ENCODE data around the gene GNA12. TPM values are rescaled to one million over a fixed set of nuclear protein-coding genes. Genes with fewer than 3 reads are reported as not detected.

GNA12 gene
- total RNA-seq, 1 donor from 2014 or later, result 47.2 TPM

DNA sequence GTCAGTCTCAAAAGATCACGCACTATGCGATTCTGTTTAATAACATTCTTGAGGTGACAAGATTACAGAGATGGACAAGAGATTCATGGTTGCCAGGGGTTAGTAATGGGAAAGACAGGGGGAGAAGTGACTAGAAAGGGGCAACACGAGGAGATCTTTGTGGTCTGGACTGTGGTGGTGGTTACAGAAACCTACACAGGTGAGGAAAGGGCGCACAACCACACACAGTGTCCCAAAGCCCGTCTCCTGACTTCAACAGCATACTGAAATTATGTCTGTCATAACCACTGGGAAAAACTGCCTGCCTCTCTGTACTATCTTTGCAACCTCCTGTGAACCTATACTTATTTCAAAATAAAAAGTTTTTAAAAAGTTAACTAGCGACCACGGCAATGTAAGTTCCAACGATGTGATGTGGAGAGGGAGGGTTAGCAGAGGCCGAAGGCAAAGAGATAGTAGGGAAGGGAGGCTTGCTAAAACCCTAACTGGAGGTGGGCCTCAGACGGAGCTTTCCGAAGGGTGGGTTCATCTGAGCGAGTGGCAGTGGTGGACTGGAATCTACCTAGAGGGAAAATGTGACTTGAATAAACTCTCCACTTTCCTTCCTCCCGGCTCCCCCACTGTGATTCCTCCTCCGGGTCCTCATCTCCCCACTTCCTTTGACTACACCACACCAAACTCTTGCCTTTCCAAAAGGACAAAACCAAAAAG lies 43.7 kb downstream of the GNA12 start:
- intact Hi-C loops (cut with DNase I), result no loop called here
- Histone ChIP-seq H3K27me3 (no peaks in the 10 kb centered on the region), H3K4me3 (no peak overlapping the region), H3K27ac (no peak overlapping the region), H3K9me3 (no peaks in the 10 kb centered on the region), H3K4me1 (peaks cover 29% of the 10 kb centered on the region), H3K36me3 (no peaks in the 10 kb centered on the region)
- TF ChIP-seq, protein P1, sequence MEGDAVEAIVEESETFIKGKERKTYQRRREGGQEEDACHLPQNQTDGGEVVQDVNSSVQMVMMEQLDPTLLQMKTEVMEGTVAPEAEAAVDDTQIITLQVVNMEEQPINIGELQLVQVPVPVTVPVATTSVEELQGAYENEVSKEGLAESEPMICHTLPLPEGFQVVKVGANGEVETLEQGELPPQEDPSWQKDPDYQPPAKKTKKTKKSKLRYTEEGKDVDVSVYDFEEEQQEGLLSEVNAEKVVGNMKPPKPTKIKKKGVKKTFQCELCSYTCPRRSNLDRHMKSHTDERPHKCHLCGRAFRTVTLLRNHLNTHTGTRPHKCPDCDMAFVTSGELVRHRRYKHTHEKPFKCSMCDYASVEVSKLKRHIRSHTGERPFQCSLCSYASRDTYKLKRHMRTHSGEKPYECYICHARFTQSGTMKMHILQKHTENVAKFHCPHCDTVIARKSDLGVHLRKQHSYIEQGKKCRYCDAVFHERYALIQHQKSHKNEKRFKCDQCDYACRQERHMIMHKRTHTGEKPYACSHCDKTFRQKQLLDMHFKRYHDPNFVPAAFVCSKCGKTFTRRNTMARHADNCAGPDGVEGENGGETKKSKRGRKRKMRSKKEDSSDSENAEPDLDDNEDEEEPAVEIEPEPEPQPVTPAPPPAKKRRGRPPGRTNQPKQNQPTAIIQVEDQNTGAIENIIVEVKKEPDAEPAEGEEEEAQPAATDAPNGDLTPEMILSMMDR (IDR thresholded peaks at IDR 0.05), result no peak
- ATAC-seq (no peak), DNase-seq (no peak)

DNA sequence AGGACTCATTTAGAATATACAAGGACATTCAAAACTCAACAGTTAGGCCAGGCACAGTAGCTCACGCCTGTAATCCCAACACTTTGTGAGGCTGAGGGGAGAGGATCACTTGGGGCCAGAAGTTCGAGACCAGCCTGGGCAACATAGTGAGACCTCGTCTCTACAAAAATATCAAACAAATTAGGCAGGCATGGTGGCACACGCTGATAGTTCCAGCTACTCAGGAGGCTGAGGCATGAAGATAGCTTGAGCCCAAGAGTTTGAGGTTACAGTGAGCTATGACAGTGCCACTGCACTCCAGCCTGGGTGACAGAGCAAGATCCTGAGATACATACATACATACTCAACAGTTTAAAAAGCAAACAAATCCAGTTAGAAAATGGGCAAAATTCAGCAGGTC lies 44.9 kb downstream of the GNA12 start:
- no peak for DNase-seq
- TF ChIP-seq, protein P1 (IDR thresholded peaks at IDR 0.05), result no peak
- Histone ChIP-seq H3K9me3 (no peaks in the 10 kb centered on the region), H3K27me3 (no peaks in the 10 kb centered on the region), H3K27ac (no peak overlapping the region), H3K4me3 (no peak overlapping the region), H3K4me1 (peaks cover 29% of the 10 kb centered on the region), H3K36me3 (peaks cover 6% of the 10 kb centered on the region)
- no peak for ATAC-seq
- intact Hi-C loops (cut with DNase I), result no loop called here

DNA sequence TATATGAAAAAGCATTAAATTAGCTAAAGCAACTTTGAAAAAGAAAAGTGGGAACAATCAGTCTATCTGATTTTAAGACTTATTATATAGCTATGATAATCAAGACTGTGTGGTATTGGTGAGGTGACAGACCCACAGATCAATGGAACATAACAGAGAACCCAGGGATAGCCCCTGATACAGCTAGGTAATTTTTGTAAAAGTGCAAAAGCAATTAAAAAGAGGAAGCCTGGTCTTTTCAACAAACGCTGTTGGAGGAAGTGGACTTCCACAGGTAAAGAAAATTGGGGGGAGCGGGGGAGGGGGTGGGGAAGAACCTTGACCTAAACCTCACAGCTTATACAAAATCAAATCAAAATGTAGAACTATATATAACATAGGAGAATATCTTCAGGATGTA lies 45.4 kb downstream of the GNA12 start:
- H3K27me3 ChIP-seq, result no peaks in the 10 kb centered on the region

DNA sequence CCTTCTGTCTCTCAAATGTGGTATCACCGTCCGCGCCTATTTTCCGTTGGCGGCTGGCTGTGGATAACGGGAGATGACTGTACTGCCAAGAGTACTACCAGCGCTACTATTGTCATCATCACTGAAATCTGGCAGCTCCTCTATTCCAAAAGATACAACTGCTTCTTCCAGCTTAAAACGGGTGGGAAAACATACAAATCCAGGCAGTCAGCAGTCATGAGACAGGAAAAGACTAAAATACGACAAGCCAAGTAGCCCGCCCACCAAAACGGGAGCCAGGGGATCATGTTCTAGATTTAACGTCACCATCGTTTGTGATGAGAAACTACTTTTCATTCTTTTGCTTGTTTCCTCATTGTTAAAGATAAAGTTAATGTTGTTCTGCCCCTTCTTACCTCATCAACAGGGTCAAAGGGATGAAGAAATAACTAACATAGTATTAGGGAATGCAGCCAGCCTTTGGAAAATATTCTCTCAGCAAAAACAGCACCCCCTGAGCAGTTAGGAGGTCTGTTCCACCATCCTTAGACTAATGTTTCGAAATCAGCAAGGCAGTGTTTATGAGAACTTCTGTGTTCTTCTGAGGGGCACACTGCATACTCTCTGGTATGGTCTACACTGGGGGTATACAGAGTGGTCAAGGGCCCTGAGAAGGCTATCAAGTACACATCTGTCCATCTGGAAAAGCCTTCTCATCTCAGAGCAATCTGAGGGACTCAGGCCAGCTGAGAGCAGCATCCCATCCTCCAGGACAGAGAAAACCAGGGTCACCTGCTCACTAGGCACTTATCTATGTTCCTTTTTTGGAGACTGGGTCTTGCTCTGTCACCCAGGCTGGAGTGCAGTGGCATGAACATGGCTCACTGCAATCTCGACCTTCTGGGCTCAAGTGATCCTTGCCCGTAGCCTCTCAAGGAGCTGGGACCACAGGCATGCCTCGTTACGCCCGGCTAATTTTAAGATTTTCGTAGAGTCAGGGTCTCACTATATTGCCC lies 47.5 kb downstream of the GNA12 start:
- TF ChIP-seq, protein P1 (IDR thresholded peaks at IDR 0.05), result no peak
- Histone ChIP-seq H3K4me1 (peaks cover 8% of the 10 kb centered on the region), H3K27me3 (no peaks in the 10 kb centered on the region), H3K36me3 (peaks cover 19% of the 10 kb centered on the region), H3K9me3 (no peaks in the 10 kb centered on the region), H3K4me3 (no peak overlapping the region), H3K27ac (peak overlapping the region; percentile 43)
- no peak for DNase-seq
- peak; percentile 34 for ATAC-seq
- intact Hi-C loops (cut with DNase I), result no loop called here

More for the DNA sequence above, 45.4 kb downstream of the GNA12 start:
- DNase-seq (no peak), ATAC-seq (no peak)
- Histone ChIP-seq H3K4me1 (peaks cover 28% of the 10 kb centered on the region), H3K4me3 (no peak overlapping the region), H3K27ac (no peak overlapping the region), H3K9me3 (no peaks in the 10 kb centered on the region), H3K36me3 (peaks cover 11% of the 10 kb centered on the region)
- TF ChIP-seq, protein P1 (IDR thresholded peaks at IDR 0.05), result no peak
- intact Hi-C loops (cut with DNase I), result no loop called here

DNA sequence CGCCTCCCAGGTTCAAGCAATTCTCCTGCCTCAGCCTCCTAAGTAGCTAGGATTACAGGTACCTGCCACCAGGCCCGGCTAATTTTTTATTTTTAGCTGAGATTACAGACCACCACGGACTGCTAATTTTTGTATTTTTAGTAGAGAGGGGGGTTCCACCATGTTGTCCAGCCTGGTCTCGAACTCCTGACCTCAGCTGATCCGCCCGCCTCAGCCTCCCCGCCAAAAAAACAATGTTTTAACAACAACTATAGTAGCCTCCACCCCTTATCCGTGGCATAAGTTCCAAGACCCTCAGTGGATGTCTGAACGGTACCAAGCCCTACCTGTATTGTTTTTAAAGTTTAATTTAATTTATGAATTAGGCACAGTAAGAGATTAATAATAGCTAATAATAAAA lies 48.2 kb downstream of the GNA12 start:
- Histone ChIP-seq H3K27ac (peak overlapping the region; percentile 43), H3K36me3 (peaks cover 22% of the 10 kb centered on the region), H3K27me3 (no peaks in the 10 kb centered on the region), H3K4me3 (no peak overlapping the region), H3K9me3 (no peaks in the 10 kb centered on the region), H3K4me1 (peaks cover under 1% of the 10 kb centered on the region)
- intact Hi-C loops (cut with DNase I), result no loop called here
- TF ChIP-seq, protein P1 (IDR thresholded peaks at IDR 0.05), result no peak
- DNase-seq (no peak), ATAC-seq (no peak)

Data from upper lobe of right lung (tissue), 1 donor.